Thoracic aorta endothelial cell (primary cell): ENCODE results near the gene TCN2. TPM values are rescaled to one million over a fixed set of nuclear protein-coding genes. Genes with fewer than 3 reads are reported as not detected.

ENCODE experiments used
- total RNA-seq: library from RNA; depleted of rRNA; stranded (reverse); fragments of >200 nt; gene quantifications from 2 replicates; pipeline ENCODE4 v1.2.3, GENCODE V29; 2012

The TCN2 gene
- 33.7 and 52.9 TPM in 2 replicates for total RNA-seq

DNA sequence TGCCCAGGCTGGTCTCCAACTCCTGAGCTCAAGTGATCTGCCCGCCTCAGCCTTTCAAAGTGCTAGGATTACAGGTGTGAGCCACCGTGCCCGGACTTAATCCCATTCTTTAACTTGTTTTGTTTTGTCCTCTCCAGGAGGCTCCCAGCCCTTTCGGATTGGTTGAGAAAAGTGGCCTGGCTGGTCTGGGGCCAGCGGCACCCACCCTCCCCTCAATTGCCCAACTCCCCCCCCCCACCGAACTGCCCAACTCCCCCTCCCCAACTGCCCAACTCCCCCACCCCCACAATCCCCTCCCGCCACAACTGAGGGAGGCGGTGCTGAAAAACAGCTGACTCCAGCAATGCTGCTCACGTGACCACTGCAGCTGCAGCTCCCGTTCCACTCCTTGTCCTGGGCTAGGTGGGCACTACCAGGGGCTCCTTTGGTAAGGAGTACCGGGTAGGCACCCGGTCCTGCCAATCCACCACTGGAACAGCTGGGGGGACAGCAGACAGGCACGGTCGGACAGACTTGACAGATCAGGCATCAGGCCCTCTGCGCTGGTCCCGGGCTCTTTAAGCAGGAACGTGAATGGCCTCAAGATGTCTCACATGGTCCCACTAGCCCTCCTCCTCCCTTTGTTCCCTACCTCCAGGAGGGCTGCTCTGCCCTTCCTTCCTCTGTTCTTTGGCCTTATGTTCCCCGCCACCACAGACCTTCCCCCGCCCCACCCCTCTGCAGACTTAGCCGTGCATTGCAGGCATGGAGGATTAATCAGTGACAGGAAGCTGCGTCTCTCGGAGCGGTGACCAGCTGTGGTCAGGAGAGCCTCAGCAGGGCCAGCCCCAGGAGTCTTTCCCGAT, at the start of gene TCN2:
Gene TCN2, plus strand, starts transcription at position 720 of the 845 bp plus-strand sequence. CDS start 158 bp downstream, outside the sequence.

GRCh38 chr22:30574095-30574981, 32.6 kb upstream of the TCN2 start, which contains the start of gene GAL3ST1:
TSS of gene GAL3ST1 (minus strand) at chr22:30574665. CDS start at chr22:30557392, 17,273 bp downstream.

GRCh38 chr22:30591588-30592359, 15.2 kb upstream of the TCN2 start, which contains the start of gene PES1:
TSS of gene PES1 (minus strand) at chr22:30591910. CDS start at chr22:30591833, 77 bp downstream.

DNA sequence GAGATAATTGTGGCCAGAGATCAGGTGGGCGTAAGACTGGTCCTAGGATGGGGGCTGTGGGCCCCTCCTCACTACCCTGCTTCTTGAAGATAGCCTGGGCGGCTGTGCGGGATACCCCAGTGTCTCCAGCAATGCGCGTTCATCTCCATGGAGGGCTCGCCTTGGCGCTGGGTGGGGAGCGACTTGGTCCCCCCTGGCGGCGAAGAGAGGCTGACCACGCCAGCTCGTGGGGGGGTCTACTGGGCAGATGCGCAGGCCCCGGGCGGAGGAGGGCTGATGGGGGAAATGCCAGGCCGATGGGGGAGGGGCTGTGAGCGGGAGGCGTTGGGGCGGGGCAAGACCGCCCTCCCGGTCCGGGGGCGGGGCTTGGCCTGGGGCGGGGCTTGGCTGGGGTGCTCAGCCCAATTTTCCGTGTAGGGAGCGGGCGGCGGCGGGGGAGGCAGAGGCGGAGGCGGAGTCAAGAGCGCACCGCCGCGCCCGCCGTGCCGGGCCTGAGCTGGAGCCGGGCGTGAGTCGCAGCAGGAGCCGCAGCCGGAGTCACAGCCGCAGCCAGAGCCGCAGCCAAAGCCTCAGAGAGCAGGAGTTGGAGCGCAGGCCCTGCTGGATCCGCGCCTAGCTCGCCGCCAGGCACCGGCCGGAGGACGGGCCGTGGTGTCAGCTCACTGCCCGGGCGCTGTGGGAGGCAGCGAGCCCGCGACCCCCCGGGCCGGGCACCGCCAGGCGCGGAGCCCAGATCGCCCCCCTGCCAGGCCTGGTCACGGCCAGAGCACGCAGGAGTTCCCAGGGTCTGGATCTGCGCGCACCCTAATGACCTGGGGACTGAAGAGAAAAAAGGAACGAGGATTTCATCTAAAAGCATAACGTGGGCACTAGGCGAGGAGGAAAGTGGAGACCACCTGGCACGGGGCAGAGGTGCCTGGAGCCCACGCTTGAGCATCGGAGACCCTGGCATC, 28.6 kb downstream of the TCN2 start, which contains the start of gene SLC35E4:
Gene SLC35E4, plus strand, starts transcription at position 509 of the 953 bp plus-strand sequence. CDS start 670 bp downstream, outside the sequence.

GRCh38 chr22:30667494-30668385, 60.8 kb downstream of the TCN2 start, which contains the start of gene DUSP18:
TSS of gene DUSP18 (minus strand) at chr22:30667875. CDS start at chr22:30664003, 3,872 bp downstream.

Other genes with a start within 250 kb of the TCN2 start
- gene RNF215, start 219.8 kb upstream of the TCN2 start, total RNA-seq: 10.2 and 10.8 TPM in 2 replicates
- gene SEC14L2, start 210.2 kb upstream of the TCN2 start, total RNA-seq: 37.0 and 38.5 TPM in 2 replicates
- 30.1 and 40.9 TPM in 2 replicates for gene MTFP1, start 181.4 kb upstream of the TCN2 start, total RNA-seq
- gene SEC14L3, start 135.2 kb upstream of the TCN2 start, total RNA-seq: not detected in 2 replicates
- gene SEC14L4, start 101.5 kb upstream of the TCN2 start, total RNA-seq: not detected in 2 replicates
- 0.29 TPM in 1 of 2 replicates, not detected in the other for gene SEC14L6, start 60.4 kb upstream of the TCN2 start, total RNA-seq
- not detected in 2 replicates for gene GAL3ST1, start 32.5 kb upstream of the TCN2 start, total RNA-seq
- gene PES1, start 15.3 kb upstream of the TCN2 start, total RNA-seq: 81.3 and 90.4 TPM in 2 replicates
- 17.0 and 28.1 TPM in 2 replicates for gene SLC35E4, start 28.6 kb downstream of the TCN2 start, total RNA-seq
- gene DUSP18, start 60.7 kb downstream of the TCN2 start, total RNA-seq: 19.0 and 25.7 TPM in 2 replicates
- gene OSBP2, start 87.7 kb downstream of the TCN2 start, total RNA-seq: 6.0 and 10.8 TPM in 2 replicates